OCI-LY7 (cell line): ENCODE measurements around the gene CBFA2T2. TPM values are rescaled to one million over a fixed set of nuclear protein-coding genes. Genes with fewer than 3 reads are reported as not detected.

Experiments
- BruUV-seq: library from RNA; stranded (reverse); fragments of 400-500 nt; replicated peaks from 2 replicates; lab custom pipeline; 2021; lab: Mats Ljungman, UMichigan
- CTCF ChIA-PET: fragments of 300-600 bp; sonication (Branson Sonifier 250); formaldehyde crosslinking; loops from one replicate; lab custom pipeline; 2022; ENCODE audit warnings: antibody characterized with exemption; ENCODE audit not compliant: unreplicated experiment; lab: Charles Lee
- POLR2A ChIA-PET: fragments of 300-600 bp; sonication (Branson Sonifier 250); formaldehyde crosslinking; loops from one replicate; lab custom pipeline; 2022; ENCODE audit warnings: antibody characterized with exemption; lab: Charles Lee
- DNase-seq: peaks from one replicate; pipeline ENCODE4 v3.0.0-alpha.2; 2015; ENCODE audit warnings: low spot score
- H2AFZ ChIP-seq: fragments of 200-600 bp; sonication (generic), shearing (Covaris generic); 2 replicates; pipeline ENCODE4 v1.6.1; 2014; ENCODE audit warnings: mild to moderate bottlenecking, antibody characterized with exemption, low read length, moderate library complexity
- H3K27ac ChIP-seq: fragments of 200-600 bp; sonication (generic); 2 replicates; pipeline ENCODE4 v1.5.1; 2014; ENCODE audit warnings: mixed run types, low read depth, mild to moderate bottlenecking, moderate library complexity, low read length, inconsistent platforms; ENCODE audit not compliant: poor library complexity, severe bottlenecking
- H3K36me3 ChIP-seq: fragments of 200-600 bp; sonication (generic); 2 replicates; pipeline ENCODE4 v1.6.1; 2014; ENCODE audit warnings: mild to moderate bottlenecking, antibody characterized with exemption, low read length, moderate library complexity, mixed read lengths; ENCODE audit not compliant: insufficient read depth
- H3K4me1 ChIP-seq: fragments of 200-600 bp; sonication (generic); 2 replicates; pipeline ENCODE4 v1.5.1; 2014; ENCODE audit warnings: mild to moderate bottlenecking, low read length; ENCODE audit not compliant: insufficient read depth, poor library complexity, severe bottlenecking
- H3K4me2 ChIP-seq: fragments of 200-600 bp; sonication (generic); 2 replicates; pipeline ENCODE4 v1.6.1; 2014; ENCODE audit warnings: mild to moderate bottlenecking, low read length
- H3K4me3 ChIP-seq: fragments of 200-600 bp; sonication (generic); 2 replicates; pipeline ENCODE4 v1.5.1; 2014; ENCODE audit warnings: mild to moderate bottlenecking, low read depth, low read length; ENCODE audit not compliant: poor library complexity, severe bottlenecking
- H3K79me2 ChIP-seq: fragments of 200-600 bp; sonication (generic); 2 replicates; pipeline ENCODE4 v1.6.1; 2016; ENCODE audit warnings: low read depth, mild to moderate bottlenecking, low read length, moderate library complexity, mixed read lengths; ENCODE audit not compliant: insufficient read depth
- H3K9me2 ChIP-seq: fragments of 200-600 bp; sonication (generic); 2 replicates; pipeline ENCODE4 v1.6.1; 2016; ENCODE audit warnings: mild to moderate bottlenecking, low read length, mixed read lengths; ENCODE audit not compliant: insufficient read depth
- H3K9me3 ChIP-seq: fragments of 200-600 bp; sonication (generic); 2 replicates; pipeline ENCODE4 v1.6.1; 2014; ENCODE audit warnings: mild to moderate bottlenecking, mixed run types, low read length, mixed read lengths
- H4K20me1 ChIP-seq: fragments of 200-600 bp; sonication (generic); 2 replicates; pipeline ENCODE4 v1.6.1; 2014; ENCODE audit warnings: mild to moderate bottlenecking, antibody characterized with exemption, low read length, moderate library complexity, mixed read lengths; ENCODE audit not compliant: insufficient read depth
- EZH2phosphoT487 ChIP-seq: fragments of 200-600 bp; sonication (generic); IDR thresholded peaks from 2 replicates; pipeline ENCODE4 v1.6.1; 2018; ENCODE audit warnings: low read depth, borderline replicate concordance, mild to moderate bottlenecking, mixed run types, antibody characterized with exemption, low read length, moderate library complexity, mixed read lengths
- intact Hi-C: fragments of 100-400 bp; cut with micrococcal nuclease; formaldehyde crosslinking; loops from one replicate; pipeline ENCODE4 v1.10.0; 2022; ENCODE audit not compliant: unreplicated experiment
- total RNA-seq, 2 experiments: library from RNA; depleted of rRNA in 1 of 2; stranded (reverse); fragments of >200 nt in 1 of 2; shearing (Covaris generic) in 1 of 2; gene quantifications; 2 replicates each; pipeline ENCODE4 v1.2.3, GENCODE V29; 2014 to 2022
- TF ChIP-seq, protein P1 (sequence below): fragments of 200-600 bp; sonication (generic); conservative IDR thresholded peaks from 2 replicates; pipeline ENCODE4 v1.5.1; 2014; ENCODE audit warnings: mild to moderate bottlenecking, antibody characterized with exemption, low read length, moderate library complexity, mixed read lengths

CBFA2T2 gene
- total RNA-seq, 2 experiments from 2014 or later: 20.7 to 32.9 TPM

DNA sequence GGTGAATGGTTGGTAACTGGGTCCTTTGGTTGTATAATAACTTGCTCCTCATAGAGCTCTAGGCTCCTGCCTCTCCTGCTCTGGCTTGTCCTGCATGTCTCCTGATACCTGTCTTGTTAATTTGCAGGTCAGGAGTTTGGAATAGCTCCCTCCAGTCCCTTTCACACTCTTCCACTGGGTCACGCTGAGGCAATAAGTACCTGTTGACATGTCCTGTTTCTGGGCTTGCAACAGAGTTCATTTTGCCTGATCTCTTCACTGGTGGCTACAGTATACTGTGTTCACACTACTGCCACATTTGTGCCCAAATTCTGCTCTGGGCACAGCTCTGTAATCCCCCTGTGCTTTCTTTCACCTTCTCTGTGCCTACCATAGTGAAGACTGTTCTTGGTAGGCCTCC is 146.9 kb downstream of the CBFA2T2 start:
- ChIA-PET POLR2A (no interaction called here), CTCF (no interaction called here)
- H3K27ac ChIP-seq: no peak overlapping the region
- intact Hi-C loops: no loop called here
- TF ChIP-seq, protein P1, sequence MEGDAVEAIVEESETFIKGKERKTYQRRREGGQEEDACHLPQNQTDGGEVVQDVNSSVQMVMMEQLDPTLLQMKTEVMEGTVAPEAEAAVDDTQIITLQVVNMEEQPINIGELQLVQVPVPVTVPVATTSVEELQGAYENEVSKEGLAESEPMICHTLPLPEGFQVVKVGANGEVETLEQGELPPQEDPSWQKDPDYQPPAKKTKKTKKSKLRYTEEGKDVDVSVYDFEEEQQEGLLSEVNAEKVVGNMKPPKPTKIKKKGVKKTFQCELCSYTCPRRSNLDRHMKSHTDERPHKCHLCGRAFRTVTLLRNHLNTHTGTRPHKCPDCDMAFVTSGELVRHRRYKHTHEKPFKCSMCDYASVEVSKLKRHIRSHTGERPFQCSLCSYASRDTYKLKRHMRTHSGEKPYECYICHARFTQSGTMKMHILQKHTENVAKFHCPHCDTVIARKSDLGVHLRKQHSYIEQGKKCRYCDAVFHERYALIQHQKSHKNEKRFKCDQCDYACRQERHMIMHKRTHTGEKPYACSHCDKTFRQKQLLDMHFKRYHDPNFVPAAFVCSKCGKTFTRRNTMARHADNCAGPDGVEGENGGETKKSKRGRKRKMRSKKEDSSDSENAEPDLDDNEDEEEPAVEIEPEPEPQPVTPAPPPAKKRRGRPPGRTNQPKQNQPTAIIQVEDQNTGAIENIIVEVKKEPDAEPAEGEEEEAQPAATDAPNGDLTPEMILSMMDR: no peak
- TF ChIP-seq EZH2phosphoT487: no peak
- H3K4me2 ChIP-seq: no peak overlapping the region
- H3K4me1 ChIP-seq: no peaks in the 10 kb centered on the region
- H4K20me1 ChIP-seq: no peaks in the 10 kb centered on the region
- no peaks in the 10 kb centered on the region for H3K9me2 ChIP-seq
- DNase-seq: no peak
- peaks cover 94% of the 10 kb centered on the region for H3K36me3 ChIP-seq
- no peaks in the 10 kb centered on the region for H3K9me3 ChIP-seq
- H3K79me2 ChIP-seq: no peaks in the 10 kb centered on the region
- no peak overlapping the region for H2AFZ ChIP-seq
- BruUV-seq: no TSS peak
- H3K4me3 ChIP-seq: no peak overlapping the region

DNA sequence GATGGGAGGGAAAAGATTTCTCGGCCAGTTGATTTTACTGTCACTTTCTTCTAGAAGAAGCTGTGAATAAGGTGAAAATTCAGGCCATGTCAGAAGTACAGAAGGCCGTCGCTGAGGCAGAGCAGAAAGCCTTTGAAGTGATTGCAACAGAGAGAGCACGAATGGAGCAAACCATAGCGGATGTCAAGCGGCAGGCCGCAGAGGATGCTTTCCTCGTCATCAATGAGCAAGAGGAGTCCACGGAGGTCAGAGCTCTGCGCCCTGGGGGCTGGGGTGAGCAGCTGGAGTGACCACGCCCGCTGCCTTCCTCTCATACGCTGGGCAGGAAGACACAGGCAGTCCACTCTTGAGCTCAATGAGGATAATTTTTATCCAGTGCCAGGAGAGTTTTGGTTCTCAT is 150.4 kb downstream of the CBFA2T2 start:
- DNase-seq: no peak
- CTCF ChIA-PET: no interaction called here
- intact Hi-C loops: no loop called here
- no peaks in the 10 kb centered on the region for H3K9me2 ChIP-seq
- TF ChIP-seq EZH2phosphoT487: no peak
- TF ChIP-seq, protein P1: no peak
- H2AFZ ChIP-seq: no peak overlapping the region
- H3K4me3 ChIP-seq: no peak overlapping the region
- no peaks in the 10 kb centered on the region for H3K4me1 ChIP-seq
- H3K27ac ChIP-seq: no peak overlapping the region
- H3K79me2 ChIP-seq: no peaks in the 10 kb centered on the region
- H3K36me3 ChIP-seq: peaks cover 94% of the 10 kb centered on the region
- no peaks in the 10 kb centered on the region for H3K9me3 ChIP-seq
- POLR2A ChIA-PET: interaction anchor here (0.6 to 0.9 kb wide), 2 partner anchors 89 to 194 kb away, joined by 3 read pairs; no protein-coding TSS in a partner anchor
- no TSS peak for BruUV-seq
- no peak overlapping the region for H3K4me2 ChIP-seq
- H4K20me1 ChIP-seq: no peaks in the 10 kb centered on the region

DNA sequence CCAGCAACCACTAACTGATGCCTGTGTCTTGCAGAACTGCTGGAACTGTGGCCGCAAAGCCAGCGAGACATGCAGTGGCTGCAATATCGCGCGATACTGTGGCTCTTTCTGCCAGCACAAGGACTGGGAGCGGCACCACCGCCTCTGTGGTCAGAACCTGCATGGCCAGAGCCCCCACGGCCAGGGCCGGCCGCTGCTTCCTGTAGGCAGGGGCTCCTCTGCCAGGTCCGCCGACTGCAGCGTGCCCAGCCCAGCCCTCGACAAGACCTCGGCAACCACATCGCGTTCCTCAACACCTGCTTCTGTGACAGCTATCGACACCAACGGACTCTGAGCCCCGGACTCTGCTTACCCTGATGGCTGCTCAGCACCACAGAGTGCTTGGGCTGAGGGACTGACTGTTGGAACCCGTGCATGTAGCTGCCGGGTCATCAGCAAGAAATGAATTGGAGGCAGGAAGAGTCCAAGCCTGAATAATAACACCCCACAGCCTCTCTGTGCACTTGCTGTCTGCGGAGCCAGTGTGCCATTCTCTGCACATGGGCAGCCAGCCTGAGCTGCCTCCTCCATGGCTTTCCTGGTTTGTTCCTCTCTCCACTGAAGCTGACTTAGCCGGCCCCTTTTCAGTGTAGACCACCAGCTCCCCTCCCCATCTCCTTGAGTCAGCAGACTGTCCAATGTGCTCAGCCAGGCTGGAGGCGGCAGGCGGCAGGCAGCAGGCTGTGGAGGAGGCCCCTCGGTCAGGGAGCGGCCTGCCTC is 154.6 kb downstream of the CBFA2T2 start:
- ChIA-PET POLR2A (no interaction called here), CTCF (no interaction called here)
- no peak for TF ChIP-seq EZH2phosphoT487
- TF ChIP-seq, protein P1: no peak
- H3K4me2 ChIP-seq: no peak overlapping the region
- H2AFZ ChIP-seq: no peak overlapping the region
- H3K9me3 ChIP-seq: no peaks in the 10 kb centered on the region
- DNase-seq: no peak
- H3K79me2 ChIP-seq: no peaks in the 10 kb centered on the region
- H4K20me1 ChIP-seq: peaks cover 5% of the 10 kb centered on the region; the same call in 1 of the 2 replicates
- BruUV-seq: no TSS peak
- H3K4me1 ChIP-seq: no peaks in the 10 kb centered on the region
- H3K27ac ChIP-seq: no peak overlapping the region
- intact Hi-C loops: no loop called here
- H3K9me2 ChIP-seq: no peaks in the 10 kb centered on the region
- peaks cover 89% of the 10 kb centered on the region for H3K36me3 ChIP-seq
- H3K4me3 ChIP-seq: no peak overlapping the region
